SK-N-SH treated with all-trans-retinoic acid at 6 μM for 48 hours (cell line): ENCODE data around the gene MINDY4.

ENCODE experiments used
- ARNTL ChIP-seq: fragments of 450-650 bp; formaldehyde crosslinking; IDR thresholded peaks from 2 replicates; pipeline ENCODE4 v1.5.0; 2020; ENCODE audit warnings: low read depth, mild to moderate bottlenecking, moderate library complexity, borderline replicate concordance
- BACH2 ChIP-seq: fragments of 250-450 bp; sonication (Bioruptor Pico); IDR thresholded peaks from 2 replicates; pipeline ENCODE4 v1.9.0; 2021; ENCODE audit warnings: mild to moderate bottlenecking, borderline replicate concordance
- CSRNP3 ChIP-seq: fragments of 250-450 bp; sonication (Bioruptor Pico); IDR thresholded peaks from 2 replicates; pipeline ENCODE4 v1.5.1; 2021; ENCODE audit warnings: mild to moderate bottlenecking, moderate library complexity
- PATZ1 ChIP-seq: fragments of 250-450 bp; sonication (Bioruptor Pico); IDR thresholded peaks from 2 replicates; pipeline ENCODE4 v1.8.0; 2020; ENCODE audit warnings: mild to moderate bottlenecking, moderate library complexity, borderline replicate concordance
- PPARA ChIP-seq: fragments of 250-450 bp; sonication (Bioruptor Pico); IDR thresholded peaks from 2 replicates; pipeline ENCODE4 v1.5.0; 2020; ENCODE audit warnings: mild to moderate bottlenecking, borderline replicate concordance
- RARB ChIP-seq: fragments of 250-450 bp; sonication (Bioruptor Pico); IDR thresholded peaks from 2 replicates; pipeline ENCODE4 v1.8.0; 2021; ENCODE audit warnings: mild to moderate bottlenecking, moderate library complexity
- ZFP3 ChIP-seq: fragments of 250-450 bp; sonication (Bioruptor Pico); IDR thresholded peaks from 2 replicates; pipeline ENCODE4 v1.5.0; 2020; ENCODE audit warnings: mild to moderate bottlenecking, moderate library complexity
- ZFP30 ChIP-seq: fragments of 450-650 bp; formaldehyde crosslinking; IDR thresholded peaks from 2 replicates; pipeline ENCODE4 v1.5.0; 2022; ENCODE audit warnings: mild to moderate bottlenecking, moderate library complexity
- ZNF565 ChIP-seq: fragments of 450-650 bp; formaldehyde crosslinking; conservative IDR thresholded peaks from 2 replicates; pipeline ENCODE4 v1.5.0; 2020; ENCODE audit warnings: low read depth, mild to moderate bottlenecking, moderate library complexity

- TF ChIP-seq CSRNP3 (CRISPR knock-in tag) = no peak
- TF ChIP-seq PPARA (CRISPR knock-in tag) = no peak
- TF ChIP-seq ZFP3 (CRISPR knock-in tag) = no peak
- no peak for TF ChIP-seq RARB (CRISPR knock-in tag)
- TF ChIP-seq ZFP30 (CRISPR knock-in tag) = no peak
- no peak for TF ChIP-seq ZNF565
- TF ChIP-seq PATZ1 (CRISPR knock-in tag) = no peak
- no peak for TF ChIP-seq ARNTL (CRISPR knock-in tag)
- TF ChIP-seq BACH2 = no peak
Measured at GRCh38 chr7:30831227-30831626, 60.0 kb downstream of the MINDY4 start.
